AG04449 (cell line): ENCODE data around the gene LINC00237.

Source experiments
- CTCF ChIA-PET: fragments of 350-600 bp; formaldehyde crosslinking; extraction: SDS; loops from one replicate; lab custom pipeline; 2021; ENCODE audit warnings: antibody characterized with exemption; lab: Yijun Ruan, JAX
- POLR2A ChIA-PET: fragments of 400-600, 350-600 bp; formaldehyde crosslinking; extraction: SDS; loops from one replicate; lab custom pipeline; 2020; ENCODE audit warnings: antibody characterized with exemption, inconsistent platforms; lab: Yijun Ruan, JAX
- DNase-seq: peaks from one replicate; pipeline ENCODE4 v3.0.0-alpha.2; 2010; ENCODE audit warnings: low read depth, low spot score
- H3K4me3 ChIP-seq: 2 replicates; pipeline ENCODE4 v1.5.1; 2011; ENCODE audit warnings: low read depth, mild to moderate bottlenecking, control low read depth, low read length
- TF ChIP-seq, protein P1 (sequence below): IDR thresholded peaks from one replicate; pipeline ENCODE4 v1.5.1; 2011; ENCODE audit warnings: mild to moderate bottlenecking, moderate library complexity, low read length, control low read depth, inconsistent platforms; ENCODE audit not compliant: insufficient read depth; ENCODE audit errors: missing control alignments

The LINC00237 gene

DNA sequence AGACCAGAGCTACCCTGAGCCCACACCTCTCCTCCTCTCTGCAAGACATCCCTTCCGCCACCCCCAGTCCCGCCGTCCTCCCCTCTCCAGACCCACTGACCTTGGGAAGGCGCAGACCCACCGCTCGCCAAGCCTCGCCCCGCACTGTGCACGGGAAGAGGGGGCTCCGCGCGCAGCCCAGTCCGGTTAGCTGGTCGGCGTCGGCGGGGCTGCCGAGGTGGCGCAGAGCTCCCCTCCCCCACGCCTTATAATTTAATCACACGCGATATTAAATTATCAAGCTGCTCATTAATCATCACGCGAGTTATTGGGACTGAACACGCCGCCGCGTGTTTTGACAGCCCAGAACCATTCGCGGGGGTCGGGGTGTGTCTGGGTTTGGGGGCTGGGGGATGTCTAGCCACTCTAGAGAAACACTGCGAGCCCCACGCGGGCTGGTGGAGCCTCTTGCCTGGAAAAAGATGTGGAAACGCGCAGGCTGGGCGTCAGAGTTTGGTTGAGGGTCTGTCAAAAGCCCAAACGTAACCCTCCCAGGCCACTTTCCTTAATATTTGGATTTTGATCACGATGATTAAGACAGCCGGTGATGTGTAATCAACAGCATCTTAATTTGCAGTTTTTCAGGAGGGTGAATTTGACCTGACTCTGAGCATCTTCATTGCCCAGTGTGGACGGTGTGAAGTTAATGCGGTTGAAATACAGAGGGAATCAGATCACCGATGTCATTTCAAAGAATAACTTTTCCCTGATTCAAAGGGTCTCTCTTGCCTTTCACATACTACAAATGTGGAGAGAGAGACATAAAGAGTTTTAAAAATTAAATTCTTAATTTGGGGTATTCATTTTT, at the start of gene LINC00237:
Gene LINC00237 (minus strand): TSS at position 188 of the 847 bp plus-strand sequence.
- TF ChIP-seq, protein P1, sequence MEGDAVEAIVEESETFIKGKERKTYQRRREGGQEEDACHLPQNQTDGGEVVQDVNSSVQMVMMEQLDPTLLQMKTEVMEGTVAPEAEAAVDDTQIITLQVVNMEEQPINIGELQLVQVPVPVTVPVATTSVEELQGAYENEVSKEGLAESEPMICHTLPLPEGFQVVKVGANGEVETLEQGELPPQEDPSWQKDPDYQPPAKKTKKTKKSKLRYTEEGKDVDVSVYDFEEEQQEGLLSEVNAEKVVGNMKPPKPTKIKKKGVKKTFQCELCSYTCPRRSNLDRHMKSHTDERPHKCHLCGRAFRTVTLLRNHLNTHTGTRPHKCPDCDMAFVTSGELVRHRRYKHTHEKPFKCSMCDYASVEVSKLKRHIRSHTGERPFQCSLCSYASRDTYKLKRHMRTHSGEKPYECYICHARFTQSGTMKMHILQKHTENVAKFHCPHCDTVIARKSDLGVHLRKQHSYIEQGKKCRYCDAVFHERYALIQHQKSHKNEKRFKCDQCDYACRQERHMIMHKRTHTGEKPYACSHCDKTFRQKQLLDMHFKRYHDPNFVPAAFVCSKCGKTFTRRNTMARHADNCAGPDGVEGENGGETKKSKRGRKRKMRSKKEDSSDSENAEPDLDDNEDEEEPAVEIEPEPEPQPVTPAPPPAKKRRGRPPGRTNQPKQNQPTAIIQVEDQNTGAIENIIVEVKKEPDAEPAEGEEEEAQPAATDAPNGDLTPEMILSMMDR: no peak
- H3K4me3 ChIP-seq: no peak within 1 kb of the TSS
- no peak for DNase-seq
- CTCF ChIA-PET: no interaction called here
- POLR2A ChIA-PET: no interaction called here

DNA sequence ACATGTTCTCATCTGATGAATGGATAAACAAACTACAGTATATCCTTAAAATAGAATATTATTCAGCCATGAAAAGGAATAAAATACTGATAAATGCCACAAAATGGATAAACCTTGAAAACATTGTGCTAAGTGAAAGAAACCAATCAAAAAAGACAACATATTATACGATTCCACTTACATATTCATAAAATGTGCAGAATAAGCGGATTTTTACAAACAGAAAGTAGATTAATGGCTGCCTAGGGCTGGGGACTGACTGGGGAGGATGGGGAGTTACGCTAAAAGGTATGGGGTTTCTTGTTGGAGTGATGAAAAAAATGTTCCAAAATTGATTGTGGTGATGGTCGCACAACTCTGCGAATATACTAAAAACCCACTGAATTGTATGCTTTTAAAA, 49.1 kb upstream of the LINC00237 start:
- POLR2A ChIA-PET: interaction anchor here (1.3 kb wide), 1 partner anchor 29 kb away, joined by 3 read pairs; the partner anchor contains the start of gene KIZ
- DNase-seq: no peak
- no peak overlapping the region for H3K4me3 ChIP-seq
- CTCF ChIA-PET: no interaction called here
- TF ChIP-seq, protein P1: no peak

DNA sequence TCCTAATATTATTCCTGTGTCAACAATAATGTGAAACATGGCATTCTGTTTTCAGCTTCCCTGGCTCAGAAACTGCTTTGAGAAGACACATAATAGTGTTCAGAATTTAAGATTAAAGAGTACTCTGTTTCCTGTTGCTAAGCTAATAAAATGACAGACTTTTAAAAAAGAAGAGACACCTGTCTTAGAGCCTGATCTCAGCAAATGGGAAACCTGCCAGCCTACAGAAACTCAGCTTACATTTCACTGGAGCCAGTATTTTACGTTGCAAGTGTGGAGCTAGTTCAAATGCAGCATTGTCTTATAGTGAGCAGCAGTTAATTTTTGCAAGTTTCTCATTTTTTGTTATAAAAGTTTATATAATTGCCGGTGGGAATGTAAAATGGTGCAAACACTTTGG, 48.5 kb upstream of the LINC00237 start:
- TF ChIP-seq, protein P1: no peak
- ChIA-PET CTCF (no interaction called here), POLR2A (interaction anchor here (1.3 kb wide), 1 partner anchor 29 kb away, joined by 3 read pairs; the partner anchor contains the start of gene KIZ)
- no peak overlapping the region for H3K4me3 ChIP-seq
- DNase-seq: no peak

DNA sequence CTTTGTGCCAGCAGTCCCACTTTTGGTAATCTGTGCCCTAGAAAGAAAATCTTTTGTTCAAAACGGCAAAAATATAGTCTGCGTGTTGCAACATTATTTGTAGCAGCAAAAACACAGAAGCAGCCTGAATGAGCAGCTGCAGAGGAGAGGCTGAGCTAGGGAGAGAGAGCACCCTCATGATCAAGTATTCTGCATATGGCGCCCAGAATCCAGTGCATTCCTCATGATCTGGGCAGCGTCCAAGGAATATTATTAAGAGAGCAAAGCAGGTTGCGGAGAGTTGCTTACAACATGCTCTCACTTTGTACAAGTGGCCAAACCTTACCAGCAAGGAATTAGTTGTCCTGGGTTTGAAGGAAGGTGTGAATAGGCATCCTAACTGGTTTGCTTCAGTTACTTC, 45.6 kb upstream of the LINC00237 start:
- POLR2A ChIA-PET: no interaction called here
- CTCF ChIA-PET: no interaction called here
- no peak for DNase-seq
- H3K4me3 ChIP-seq: no peak overlapping the region
- TF ChIP-seq, protein P1: no peak

DNA sequence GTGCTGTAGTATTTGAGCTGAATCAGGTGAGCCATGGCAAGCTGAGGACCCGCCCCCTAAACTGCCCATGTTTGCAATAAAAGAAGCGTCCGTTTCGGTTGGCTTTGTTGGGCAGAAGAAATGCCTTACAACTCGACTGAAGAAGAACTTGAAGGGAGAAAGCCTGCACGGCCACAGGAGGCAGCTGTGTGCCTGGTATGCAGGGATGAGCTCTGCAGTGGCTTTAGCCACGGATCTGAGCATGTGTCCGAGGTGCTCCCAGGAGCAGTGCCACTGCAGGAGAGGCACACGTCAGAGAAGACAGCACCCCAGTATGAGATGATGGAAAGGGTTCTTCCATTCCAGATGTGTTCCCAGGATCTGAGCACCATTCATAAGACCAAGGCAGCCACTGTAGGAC, 43.2 kb upstream of the LINC00237 start:
- CTCF ChIA-PET: no interaction called here
- no peak overlapping the region for H3K4me3 ChIP-seq
- TF ChIP-seq, protein P1: no peak
- no peak for DNase-seq
- POLR2A ChIA-PET: no interaction called here

DNA sequence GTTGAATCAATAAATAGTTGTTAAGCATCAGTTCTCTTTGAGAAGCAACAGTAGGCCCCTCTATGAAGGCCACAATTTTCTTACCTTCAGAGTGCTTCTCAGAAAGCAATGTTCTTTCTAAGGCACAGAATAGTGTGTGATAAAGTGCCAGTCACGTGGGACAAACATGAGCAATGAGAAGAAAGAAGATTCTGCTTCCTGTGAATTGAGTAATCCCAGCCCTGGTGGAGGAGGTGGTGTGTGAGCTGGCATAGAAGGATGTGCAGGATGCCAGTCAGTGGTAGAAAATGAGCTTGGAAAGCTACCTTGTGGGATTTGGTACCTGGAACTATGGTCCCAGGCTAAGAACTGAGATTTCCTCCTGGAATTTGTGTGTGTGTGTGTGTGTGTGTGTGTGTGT, 41.4 kb upstream of the LINC00237 start:
- POLR2A ChIA-PET: interaction anchor here (0.6 kb wide), 1 partner anchor 1332 kb away, joined by 3 read pairs; no protein-coding TSS in a partner anchor
- CTCF ChIA-PET: no interaction called here
- TF ChIP-seq, protein P1: no peak
- H3K4me3 ChIP-seq: no peak overlapping the region
- no peak for DNase-seq
